Upper lobe of left lung (tissue), 6 donors: ENCODE results near the gene SMCHD1. TPM values are rescaled to one million over a fixed set of nuclear protein-coding genes. Genes with fewer than 3 reads are reported as not detected.
"Not testable (repeated sequence)": the region's sequence is repeated elsewhere in the genome, so short reads cannot be mapped to it uniquely, and the experiment has no call there.

Experiments used
- ATAC-seq, 2 donors: fragments of 200-7000 bp; cut with Tn5 transposase; one replicate each; pipeline ENCODE4 v1.9.1; 2022; ENCODE audit warnings: mild to moderate bottlenecking in 2 of 2, moderate library complexity in 2 of 2; ENCODE audit not compliant: low FRiP score in 2 of 2
- DNase-seq, 2 donors: peaks; one replicate each; pipeline ENCODE4 v3.0.0-alpha.2; 2019 to 2020
- H3K27ac ChIP-seq, 4 donors: fragments of 200-600 bp; sonication (generic); one replicate each; pipeline ENCODE4 v1.5.1; 2016 to 2019
- H3K27me3 ChIP-seq, 4 donors: fragments of 200-600 bp; sonication (generic); one replicate each; pipeline ENCODE4 v1.5.1; 2017 to 2019
- H3K36me3 ChIP-seq, 4 donors: fragments of 200-600 bp; sonication (generic); one replicate each; pipeline ENCODE4 v1.5.1; 2016 to 2019
- H3K4me1 ChIP-seq, 4 donors: fragments of 200-600 bp; sonication (generic); one replicate each; pipeline ENCODE4 v1.5.1; 2018 to 2019
- H3K4me3 ChIP-seq, 4 donors: fragments of 200-600 bp; sonication (generic); one replicate each; pipeline ENCODE4 v1.5.1; 2017 to 2019; ENCODE audit warnings: mild to moderate bottlenecking in 2 of 4, moderate library complexity in 1 of 4
- H3K9me3 ChIP-seq, 4 donors: fragments of 200-600 bp; sonication (generic); one replicate each; pipeline ENCODE4 v1.5.1; 2018 to 2019
- EP300 ChIP-seq, 4 donors: sonication (generic); formaldehyde crosslinking; IDR thresholded peaks; one replicate each; pipeline ENCODE4 v1.5.1; 2017; ENCODE audit warnings: antibody characterized with exemption in 4 of 4, control low read depth in 2 of 4
- POLR2A ChIP-seq, 4 donors: fragments of 450-650 bp; IDR thresholded peaks; one replicate each; pipeline ENCODE4 v1.5.1; 2016 to 2017; ENCODE audit warnings: antibody characterized with exemption in 4 of 4, mild to moderate bottlenecking in 2 of 4
- POLR2AphosphoS5 ChIP-seq, 2 donors: sonication (generic); formaldehyde crosslinking; IDR thresholded peaks; one replicate each; pipeline ENCODE4 v1.5.1; 2017; ENCODE audit warnings: antibody characterized with exemption in 2 of 2
- WGBS, 2 donors: methylation state at CpG; one replicate each; pipeline ENCODE4 v1.1.5; 2017 to 2018; 5-methylcytosine and 5-hydroxymethylcytosine counted together
- total RNA-seq, 6 donors: library from RNA; depleted of rRNA in 4 of 6; stranded (reverse); fragments of >200 nt in 4 of 6; gene quantifications; one replicate each; pipeline versions ENCODE4 v1.1.0 to v1.2.1, GENCODE V29; 2016 to 2021
- TF ChIP-seq, protein P1 (sequence below), 6 experiments: fragments of 450-650 bp in 4 of 6; fragments of 200-600 bp in 2 of 6; sonication (generic) in 2 of 6; IDR thresholded peaks; one replicate each; pipeline ENCODE4 v1.5.1; 2016 to 2019; ENCODE audit warnings: antibody characterized with exemption in 6 of 6
- donor health status: DM: no; HTN: no; CAD: no; lungs with moderate emphysema.
- donor health status: DM: no; HTN: yes; CAD: no; lungs with severe emphysema.

The SMCHD1 gene
- total RNA-seq, 6 donors from 2014 or later: 39.2 to 157 (median 58.9) TPM

- ATAC-seq: no peak
- peaks cover 4 to 17% (median 10%) of the 10 kb centered on the region in 4 donors for H3K36me3 ChIP-seq
- 79 to 80% methylated on average over 5 of the region's 5 CpGs for WGBS, 2 donors
- DNase-seq: no peak
- peaks cover 15 to 45% (median 32%) of the 10 kb centered on the region in 4 donors for H3K4me1 ChIP-seq
- no peak overlapping the region for H3K4me3 ChIP-seq
- H3K9me3 ChIP-seq: no peaks in the 10 kb centered on the region
- no peaks in the 10 kb centered on the region for H3K27me3 ChIP-seq
- TF ChIP-seq EP300 (IDR thresholded peaks at IDR 0.05) (no peak), POLR2AphosphoS5 (IDR thresholded peaks at IDR 0.05) (no peak), POLR2A (IDR thresholded peaks at IDR 0.05) (no peak)
- TF ChIP-seq, protein P1, sequence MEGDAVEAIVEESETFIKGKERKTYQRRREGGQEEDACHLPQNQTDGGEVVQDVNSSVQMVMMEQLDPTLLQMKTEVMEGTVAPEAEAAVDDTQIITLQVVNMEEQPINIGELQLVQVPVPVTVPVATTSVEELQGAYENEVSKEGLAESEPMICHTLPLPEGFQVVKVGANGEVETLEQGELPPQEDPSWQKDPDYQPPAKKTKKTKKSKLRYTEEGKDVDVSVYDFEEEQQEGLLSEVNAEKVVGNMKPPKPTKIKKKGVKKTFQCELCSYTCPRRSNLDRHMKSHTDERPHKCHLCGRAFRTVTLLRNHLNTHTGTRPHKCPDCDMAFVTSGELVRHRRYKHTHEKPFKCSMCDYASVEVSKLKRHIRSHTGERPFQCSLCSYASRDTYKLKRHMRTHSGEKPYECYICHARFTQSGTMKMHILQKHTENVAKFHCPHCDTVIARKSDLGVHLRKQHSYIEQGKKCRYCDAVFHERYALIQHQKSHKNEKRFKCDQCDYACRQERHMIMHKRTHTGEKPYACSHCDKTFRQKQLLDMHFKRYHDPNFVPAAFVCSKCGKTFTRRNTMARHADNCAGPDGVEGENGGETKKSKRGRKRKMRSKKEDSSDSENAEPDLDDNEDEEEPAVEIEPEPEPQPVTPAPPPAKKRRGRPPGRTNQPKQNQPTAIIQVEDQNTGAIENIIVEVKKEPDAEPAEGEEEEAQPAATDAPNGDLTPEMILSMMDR (IDR thresholded peaks at IDR 0.05): no peak
- H3K27ac ChIP-seq: no peak overlapping the region
Measured at GRCh38 chr18:2662990-2663389, 7.5 kb downstream of the SMCHD1 start.

DNA sequence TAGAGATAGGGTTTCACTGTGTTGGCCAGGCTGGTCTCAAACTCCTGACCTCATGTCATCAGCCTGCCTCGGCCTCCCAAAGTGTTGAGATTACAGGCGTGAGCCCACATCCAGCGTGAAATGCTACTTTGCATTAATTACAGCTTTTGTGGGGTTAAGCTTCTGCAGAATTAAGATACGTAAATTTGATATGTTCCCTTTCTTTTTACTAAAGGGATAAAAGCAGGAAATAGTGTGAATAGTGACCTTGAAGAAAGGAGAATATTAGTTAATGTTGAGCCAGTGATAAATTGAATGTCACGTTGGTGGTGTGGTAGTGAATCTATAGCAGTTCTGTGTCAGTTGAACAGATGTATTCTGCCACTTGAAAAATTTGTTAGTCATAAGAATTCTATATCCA, 16.9 kb downstream of the SMCHD1 start:
- Histone ChIP-seq H3K4me1 (no peaks in the 10 kb centered on the region), H3K4me3 (no peak overlapping the region), H3K27ac (no peak overlapping the region), H3K9me3 (no peaks in the 10 kb centered on the region), H3K36me3 (peaks cover 28 to 80% (median 38%) of the 10 kb centered on the region in 4 donors), H3K27me3 (no peaks in the 10 kb centered on the region)
- WGBS, 2 donors: 96% methylated on average over 5 of the region's 5 CpGs
- DNase-seq (no peak), ATAC-seq (no peak)
- TF ChIP-seq POLR2A (IDR thresholded peaks at IDR 0.05) (no peak), POLR2AphosphoS5 (IDR thresholded peaks at IDR 0.05) (no peak), EP300 (IDR thresholded peaks at IDR 0.05) (no peak)
- TF ChIP-seq, protein P1 (IDR thresholded peaks at IDR 0.05): no peak

- no peaks in the 10 kb centered on the region for H3K9me3 ChIP-seq
- no peak overlapping the region for H3K27ac ChIP-seq
- no peak for DNase-seq
- TF ChIP-seq EP300 (IDR thresholded peaks at IDR 0.05): no peak
- no peak for TF ChIP-seq POLR2AphosphoS5 (IDR thresholded peaks at IDR 0.05)
- TF ChIP-seq POLR2A (IDR thresholded peaks at IDR 0.05): no peak
- TF ChIP-seq, protein P1 (IDR thresholded peaks at IDR 0.05): no peak
- no peak overlapping the region for H3K4me3 ChIP-seq
- WGBS, 2 donors: 86 to 91% methylated on average over 1 of the region's 1 CpG
- peaks cover 23 to 77% (median 35%) of the 10 kb centered on the region in 4 donors for H3K36me3 ChIP-seq
- H3K27me3 ChIP-seq: no peaks in the 10 kb centered on the region
- no peak for ATAC-seq
- no peaks in the 10 kb centered on the region for H3K4me1 ChIP-seq
Measured at GRCh38 chr18:2672872-2673271, 17.3 kb downstream of the SMCHD1 start.

- H3K9me3 ChIP-seq, DNase-seq, ATAC-seq, H3K4me3 ChIP-seq, H3K27ac ChIP-seq, H3K4me1 ChIP-seq, H3K27me3 ChIP-seq: not testable (repeated sequence)
- 96 to 100% methylated on average over 11 to 13 of the region's 13 CpGs for WGBS, 2 donors
- H3K36me3 ChIP-seq: peaks cover 2 to 45% (median 7%) of the 10 kb centered on the region in 4 donors
Measured at GRCh38 chr18:2678933-2679332, 23.4 kb downstream of the SMCHD1 start.

GRCh38 chr18:2680216-2680792, 24.8 kb downstream of the SMCHD1 start:
- H3K36me3 ChIP-seq: peaks cover 0 to 36% (median 3%) of the 10 kb centered on the region in 4 donors
- H3K27me3 ChIP-seq: no peaks in the 10 kb centered on the region
- 75 to 90% methylated on average over 2 of the region's 2 CpGs for WGBS, 2 donors

More at GRCh38 chr18:2680216-2680792, 24.8 kb downstream of the SMCHD1 start:
- H3K9me3 ChIP-seq: no peaks in the 10 kb centered on the region
- H3K27ac ChIP-seq: no peak overlapping the region
- DNase-seq: no peak
- H3K4me1 ChIP-seq: peaks cover 0 to 8% (median 0%) of the 10 kb centered on the region in 4 donors
- TF ChIP-seq POLR2AphosphoS5 (IDR thresholded peaks at IDR 0.05) (no peak), EP300 (IDR thresholded peaks at IDR 0.05) (no peak), POLR2A (IDR thresholded peaks at IDR 0.05) (no peak)
- TF ChIP-seq, protein P1 (IDR thresholded peaks at IDR 0.05): no peak
- no peak for ATAC-seq
- no peak overlapping the region for H3K4me3 ChIP-seq
